ENCODE data around the gene ETV3.

DNA sequence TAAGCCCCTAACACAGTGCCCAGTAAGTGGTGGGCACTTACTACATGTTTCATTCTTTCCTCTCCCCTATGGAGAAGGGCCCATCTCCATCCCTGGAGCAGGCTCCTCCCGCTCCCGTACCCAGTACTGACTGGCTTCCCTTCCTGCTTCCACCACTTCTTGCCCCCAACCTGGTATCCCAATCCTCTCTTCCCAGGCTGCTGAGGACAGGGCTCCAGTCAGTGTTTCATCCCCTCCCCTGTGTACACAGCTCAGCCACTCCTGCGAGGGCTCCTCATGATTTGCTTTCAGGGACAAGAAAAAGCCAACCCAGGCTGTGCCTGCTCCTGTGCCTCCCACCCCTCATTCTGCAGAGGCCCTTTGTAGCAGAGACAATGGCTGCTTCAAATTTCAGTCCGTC is 20.8 kb upstream of the ETV3 start:
- TF ChIP-seq SMC3 (IDR thresholded peaks at IDR 0.05; ENCODE audit: borderline replicate concordance, low read length) (no peak), RAD21 (IDR thresholded peaks at IDR 0.05; ENCODE audit: insufficient read depth, low read depth, low read length) (no peak), JUND (IDR thresholded peaks at IDR 0.05; ENCODE audit: low read depth, low read length) (no peak), BRCA1 (IDR thresholded peaks at IDR 0.05; ENCODE audit: low read depth, low read length) (no peak), POLR2A (IDR thresholded peaks at IDR 0.05; ENCODE audit: low read depth, low read length) (no peak), ESRRA (IDR thresholded peaks at IDR 0.05; ENCODE audit: low read length) (no peak), EP300 (IDR thresholded peaks at IDR 0.05; ENCODE audit: borderline replicate concordance in 1 of 2, control insufficient read depth in 1 of 2, low read depth in 2 of 2, low read length in 2 of 2) (no peak), TBL1XR1 (IDR thresholded peaks at IDR 0.05; ENCODE audit: low read depth, low read length) (no peak), EGR1 (IDR thresholded peaks at IDR 0.05; ENCODE audit: borderline replicate concordance in 1 of 2, low read depth in 2 of 2, low read length in 2 of 2) (no peak), RUNX3 (IDR thresholded peaks at IDR 0.05; ENCODE audit: low read length) (no peak)
- TF ChIP-seq, protein P1, sequence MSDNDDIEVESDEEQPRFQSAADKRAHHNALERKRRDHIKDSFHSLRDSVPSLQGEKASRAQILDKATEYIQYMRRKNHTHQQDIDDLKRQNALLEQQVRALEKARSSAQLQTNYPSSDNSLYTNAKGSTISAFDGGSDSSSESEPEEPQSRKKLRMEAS (IDR thresholded peaks at IDR 0.05; ENCODE audit: low read depth, low read length): no peak
- TF ChIP-seq, protein P2, sequence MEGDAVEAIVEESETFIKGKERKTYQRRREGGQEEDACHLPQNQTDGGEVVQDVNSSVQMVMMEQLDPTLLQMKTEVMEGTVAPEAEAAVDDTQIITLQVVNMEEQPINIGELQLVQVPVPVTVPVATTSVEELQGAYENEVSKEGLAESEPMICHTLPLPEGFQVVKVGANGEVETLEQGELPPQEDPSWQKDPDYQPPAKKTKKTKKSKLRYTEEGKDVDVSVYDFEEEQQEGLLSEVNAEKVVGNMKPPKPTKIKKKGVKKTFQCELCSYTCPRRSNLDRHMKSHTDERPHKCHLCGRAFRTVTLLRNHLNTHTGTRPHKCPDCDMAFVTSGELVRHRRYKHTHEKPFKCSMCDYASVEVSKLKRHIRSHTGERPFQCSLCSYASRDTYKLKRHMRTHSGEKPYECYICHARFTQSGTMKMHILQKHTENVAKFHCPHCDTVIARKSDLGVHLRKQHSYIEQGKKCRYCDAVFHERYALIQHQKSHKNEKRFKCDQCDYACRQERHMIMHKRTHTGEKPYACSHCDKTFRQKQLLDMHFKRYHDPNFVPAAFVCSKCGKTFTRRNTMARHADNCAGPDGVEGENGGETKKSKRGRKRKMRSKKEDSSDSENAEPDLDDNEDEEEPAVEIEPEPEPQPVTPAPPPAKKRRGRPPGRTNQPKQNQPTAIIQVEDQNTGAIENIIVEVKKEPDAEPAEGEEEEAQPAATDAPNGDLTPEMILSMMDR (IDR thresholded peaks at IDR 0.05 in 2 of 3, conservative IDR thresholded peaks at IDR 0.05 in 1 of 3; ENCODE audit: control insufficient read depth in 2 of 3, extremely low read depth in 1 of 3, insufficient read depth in 1 of 3, low read depth in 3 of 3, low read length in 3 of 3): no peak
- TF ChIP-seq, protein P3, sequence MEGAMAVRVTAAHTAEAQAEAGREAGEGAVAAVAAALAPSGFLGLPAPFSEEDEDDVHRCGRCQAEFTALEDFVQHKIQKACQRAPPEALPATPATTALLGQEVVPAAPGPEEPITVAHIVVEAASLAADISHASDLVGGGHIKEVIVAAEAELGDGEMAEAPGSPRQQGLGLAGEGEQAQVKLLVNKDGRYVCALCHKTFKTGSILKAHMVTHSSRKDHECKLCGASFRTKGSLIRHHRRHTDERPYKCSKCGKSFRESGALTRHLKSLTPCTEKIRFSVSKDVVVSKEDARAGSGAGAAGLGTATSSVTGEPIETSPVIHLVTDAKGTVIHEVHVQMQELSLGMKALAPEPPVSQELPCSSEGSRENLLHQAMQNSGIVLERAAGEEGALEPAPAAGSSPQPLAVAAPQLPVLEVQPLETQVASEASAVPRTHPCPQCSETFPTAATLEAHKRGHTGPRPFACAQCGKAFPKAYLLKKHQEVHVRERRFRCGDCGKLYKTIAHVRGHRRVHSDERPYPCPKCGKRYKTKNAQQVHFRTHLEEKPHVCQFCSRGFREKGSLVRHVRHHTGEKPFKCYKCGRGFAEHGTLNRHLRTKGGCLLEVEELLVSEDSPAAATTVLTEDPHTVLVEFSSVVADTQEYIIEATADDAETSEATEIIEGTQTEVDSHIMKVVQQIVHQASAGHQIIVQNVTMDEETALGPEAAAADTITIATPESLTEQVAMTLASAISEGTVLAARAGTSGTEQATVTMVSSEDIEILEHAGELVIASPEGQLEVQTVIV (IDR thresholded peaks at IDR 0.05; ENCODE audit: borderline replicate concordance, partially characterized antibody): no peak

Measured in GM12878 (cell line).